K562 (cell line): ENCODE results near the gene BCL2L12. TPM values are rescaled to one million over a fixed set of nuclear protein-coding genes. Genes with fewer than 3 reads are reported as not detected.

Experiments used
- FOXJ2 ChIP-seq: fragments of 200-800 bp; sonication (Bioruptor generic); IDR thresholded peaks from 2 replicates; pipeline ENCODE4 v1.6.1; 2016; ENCODE audit warnings: missing genetic modification characterization, missing compliant biosample characterization
- POLR2G ChIP-seq: fragments of 200-400 bp; formaldehyde crosslinking; IDR thresholded peaks from 2 replicates; pipeline ENCODE4 v1.6.1; 2017; ENCODE audit warnings: low read depth, mild to moderate bottlenecking, antibody characterized with exemption, low read length, moderate library complexity
- TAL1 ChIP-seq: fragments of 450-650 bp; IDR thresholded peaks from 2 replicates; pipeline ENCODE4 v1.6.1; 2016; ENCODE audit warnings: mild to moderate bottlenecking
- polyA plus RNA-seq, 8 experiments: library from polyadenylated mRNA; depleted of rRNA in 4 of 8; stranded (reverse) in 5 of 8; unstranded in 3 of 8; fragments of >200 nt; fragmentation: Nextera tagmentation in 2 of 8; fragmentation: Illumina TruSeq in 1 of 8; extraction: Ambion mirVana in 2 of 8; extraction: Trizol in 1 of 8; gene quantifications; 2 replicates each; pipeline versions ENCODE4 v1.2.1 to v1.2.3, GENCODE V29; 2011 to 2014; ENCODE audit warnings: inconsistent platforms in 1 of 8, missing spikeins in 1 of 8
- total RNA-seq, 7 experiments: library from RNA; depleted of rRNA in 6 of 7; stranded (reverse); fragments of >200 nt in 6 of 7; fragmentation: Illumina TruSeq in 2 of 7; extraction: Trizol in 2 of 7; gene quantifications; 2 replicates each; pipeline versions ENCODE4 v1.2.1 to v1.2.3, GENCODE V29; 2011 to 2021; ENCODE audit warnings: low replicate concordance in 1 of 7
- TF ChIP-seq, protein P1 (sequence below): fragments of 250-450 bp; sonication (Bioruptor Pico); IDR thresholded peaks from 2 replicates; pipeline ENCODE4 v1.9.0; 2021; ENCODE audit warnings: mild to moderate bottlenecking, inconsistent platforms
- TF ChIP-seq, protein P2 (sequence below), 2 experiments: fragments of 450-650 bp; IDR thresholded peaks; 2 replicates each; pipeline ENCODE4 v1.6.1; 2018; ENCODE audit warnings: mild to moderate bottlenecking in 2 of 2, low read depth in 1 of 2; ENCODE audit not compliant: partially characterized antibody in 2 of 2
- TF ChIP-seq, protein P3 (sequence below): fragments of 450-650 bp; IDR thresholded peaks from one replicate; pipeline ENCODE4 v1.6.1; 2018; ENCODE audit warnings: mild to moderate bottlenecking, moderate library complexity; ENCODE audit not compliant: partially characterized antibody
- TF ChIP-seq, protein P4 (sequence below): fragments of 250-450 bp; sonication (Bioruptor Pico); IDR thresholded peaks from 2 replicates; pipeline ENCODE4 v1.5.0; 2021
- TF ChIP-seq, protein P5 (sequence below): fragments of 250-450 bp; sonication (Bioruptor Pico); IDR thresholded peaks from 2 replicates; pipeline ENCODE4 v1.5.0; 2021; ENCODE audit warnings: mild to moderate bottlenecking, moderate library complexity

The BCL2L12 gene
- total and polyA plus RNA-seq, 9 of the 15 experiments (the other 6 are each of a cell fraction or from before 2014, with no cell fraction given): 7.4 to 263 (median 81.2) TPM

DNA sequence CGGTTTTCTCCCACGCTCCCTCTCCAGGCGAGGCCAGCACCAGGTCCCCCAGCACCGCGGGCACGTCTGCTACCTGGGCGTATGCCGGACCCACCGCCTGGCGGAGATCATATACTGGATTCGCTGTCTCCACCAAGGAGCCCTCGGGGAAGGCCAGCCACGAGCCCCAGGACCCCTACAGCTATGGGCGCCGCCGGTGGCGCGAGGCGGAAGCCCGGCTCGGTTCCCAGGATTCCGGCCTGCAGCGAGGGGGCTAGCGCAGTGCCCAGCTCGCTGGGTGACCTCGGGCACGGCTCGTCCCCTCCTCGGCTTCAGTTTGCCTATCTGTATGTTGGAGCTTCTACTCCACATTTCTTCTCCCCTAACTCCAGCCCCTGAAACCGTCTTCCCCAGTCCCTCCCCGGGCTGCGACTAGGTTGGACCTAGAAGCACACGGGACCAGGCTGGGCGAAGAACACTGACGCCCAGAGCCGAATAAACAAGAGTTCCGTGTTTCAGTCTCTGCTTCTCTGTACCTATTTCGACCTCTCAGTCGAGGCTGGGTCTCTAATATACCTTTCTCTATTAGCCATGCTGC is 24.4 kb downstream of the BCL2L12 start (continued):
- TF ChIP-seq, protein P1, sequence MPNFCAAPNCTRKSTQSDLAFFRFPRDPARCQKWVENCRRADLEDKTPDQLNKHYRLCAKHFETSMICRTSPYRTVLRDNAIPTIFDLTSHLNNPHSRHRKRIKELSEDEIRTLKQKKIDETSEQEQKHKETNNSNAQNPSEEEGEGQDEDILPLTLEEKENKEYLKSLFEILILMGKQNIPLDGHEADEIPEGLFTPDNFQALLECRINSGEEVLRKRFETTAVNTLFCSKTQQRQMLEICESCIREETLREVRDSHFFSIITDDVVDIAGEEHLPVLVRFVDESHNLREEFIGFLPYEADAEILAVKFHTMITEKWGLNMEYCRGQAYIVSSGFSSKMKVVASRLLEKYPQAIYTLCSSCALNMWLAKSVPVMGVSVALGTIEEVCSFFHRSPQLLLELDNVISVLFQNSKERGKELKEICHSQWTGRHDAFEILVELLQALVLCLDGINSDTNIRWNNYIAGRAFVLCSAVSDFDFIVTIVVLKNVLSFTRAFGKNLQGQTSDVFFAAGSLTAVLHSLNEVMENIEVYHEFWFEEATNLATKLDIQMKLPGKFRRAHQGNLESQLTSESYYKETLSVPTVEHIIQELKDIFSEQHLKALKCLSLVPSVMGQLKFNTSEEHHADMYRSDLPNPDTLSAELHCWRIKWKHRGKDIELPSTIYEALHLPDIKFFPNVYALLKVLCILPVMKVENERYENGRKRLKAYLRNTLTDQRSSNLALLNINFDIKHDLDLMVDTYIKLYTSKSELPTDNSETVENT (CRISPR knock-in tag): no peak
- TF ChIP-seq FOXJ2 (tag) (no peak), POLR2G (peak; percentile 35), TAL1 (no peak)
- TF ChIP-seq, protein P2, sequence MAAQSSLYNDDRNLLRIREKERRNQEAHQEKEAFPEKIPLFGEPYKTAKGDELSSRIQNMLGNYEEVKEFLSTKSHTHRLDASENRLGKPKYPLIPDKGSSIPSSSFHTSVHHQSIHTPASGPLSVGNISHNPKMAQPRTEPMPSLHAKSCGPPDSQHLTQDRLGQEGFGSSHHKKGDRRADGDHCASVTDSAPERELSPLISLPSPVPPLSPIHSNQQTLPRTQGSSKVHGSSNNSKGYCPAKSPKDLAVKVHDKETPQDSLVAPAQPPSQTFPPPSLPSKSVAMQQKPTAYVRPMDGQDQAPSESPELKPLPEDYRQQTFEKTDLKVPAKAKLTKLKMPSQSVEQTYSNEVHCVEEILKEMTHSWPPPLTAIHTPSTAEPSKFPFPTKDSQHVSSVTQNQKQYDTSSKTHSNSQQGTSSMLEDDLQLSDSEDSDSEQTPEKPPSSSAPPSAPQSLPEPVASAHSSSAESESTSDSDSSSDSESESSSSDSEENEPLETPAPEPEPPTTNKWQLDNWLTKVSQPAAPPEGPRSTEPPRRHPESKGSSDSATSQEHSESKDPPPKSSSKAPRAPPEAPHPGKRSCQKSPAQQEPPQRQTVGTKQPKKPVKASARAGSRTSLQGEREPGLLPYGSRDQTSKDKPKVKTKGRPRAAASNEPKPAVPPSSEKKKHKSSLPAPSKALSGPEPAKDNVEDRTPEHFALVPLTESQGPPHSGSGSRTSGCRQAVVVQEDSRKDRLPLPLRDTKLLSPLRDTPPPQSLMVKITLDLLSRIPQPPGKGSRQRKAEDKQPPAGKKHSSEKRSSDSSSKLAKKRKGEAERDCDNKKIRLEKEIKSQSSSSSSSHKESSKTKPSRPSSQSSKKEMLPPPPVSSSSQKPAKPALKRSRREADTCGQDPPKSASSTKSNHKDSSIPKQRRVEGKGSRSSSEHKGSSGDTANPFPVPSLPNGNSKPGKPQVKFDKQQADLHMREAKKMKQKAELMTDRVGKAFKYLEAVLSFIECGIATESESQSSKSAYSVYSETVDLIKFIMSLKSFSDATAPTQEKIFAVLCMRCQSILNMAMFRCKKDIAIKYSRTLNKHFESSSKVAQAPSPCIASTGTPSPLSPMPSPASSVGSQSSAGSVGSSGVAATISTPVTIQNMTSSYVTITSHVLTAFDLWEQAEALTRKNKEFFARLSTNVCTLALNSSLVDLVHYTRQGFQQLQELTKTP (IDR thresholded peaks at IDR 0.05; ENCODE audit: low read depth in 1 of 2, partially characterized antibody in 2 of 2): no peak
- TF ChIP-seq, protein P3, sequence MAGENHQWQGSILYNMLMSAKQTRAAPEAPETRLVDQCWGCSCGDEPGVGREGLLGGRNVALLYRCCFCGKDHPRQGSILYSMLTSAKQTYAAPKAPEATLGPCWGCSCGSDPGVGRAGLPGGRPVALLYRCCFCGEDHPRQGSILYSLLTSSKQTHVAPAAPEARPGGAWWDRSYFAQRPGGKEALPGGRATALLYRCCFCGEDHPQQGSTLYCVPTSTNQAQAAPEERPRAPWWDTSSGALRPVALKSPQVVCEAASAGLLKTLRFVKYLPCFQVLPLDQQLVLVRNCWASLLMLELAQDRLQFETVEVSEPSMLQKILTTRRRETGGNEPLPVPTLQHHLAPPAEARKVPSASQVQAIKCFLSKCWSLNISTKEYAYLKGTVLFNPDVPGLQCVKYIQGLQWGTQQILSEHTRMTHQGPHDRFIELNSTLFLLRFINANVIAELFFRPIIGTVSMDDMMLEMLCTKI: no peak
- TF ChIP-seq, protein P4, sequence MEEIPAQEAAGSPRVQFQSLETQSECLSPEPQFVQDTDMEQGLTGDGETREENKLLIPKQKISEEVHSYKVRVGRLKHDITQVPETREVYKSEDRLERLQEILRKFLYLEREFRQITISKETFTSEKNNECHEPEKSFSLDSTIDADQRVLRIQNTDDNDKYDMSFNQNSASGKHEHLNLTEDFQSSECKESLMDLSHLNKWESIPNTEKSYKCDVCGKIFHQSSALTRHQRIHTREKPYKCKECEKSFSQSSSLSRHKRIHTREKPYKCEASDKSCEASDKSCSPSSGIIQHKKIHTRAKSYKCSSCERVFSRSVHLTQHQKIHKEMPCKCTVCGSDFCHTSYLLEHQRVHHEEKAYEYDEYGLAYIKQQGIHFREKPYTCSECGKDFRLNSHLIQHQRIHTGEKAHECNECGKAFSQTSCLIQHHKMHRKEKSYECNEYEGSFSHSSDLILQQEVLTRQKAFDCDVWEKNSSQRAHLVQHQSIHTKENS: no peak
- TF ChIP-seq, protein P5, sequence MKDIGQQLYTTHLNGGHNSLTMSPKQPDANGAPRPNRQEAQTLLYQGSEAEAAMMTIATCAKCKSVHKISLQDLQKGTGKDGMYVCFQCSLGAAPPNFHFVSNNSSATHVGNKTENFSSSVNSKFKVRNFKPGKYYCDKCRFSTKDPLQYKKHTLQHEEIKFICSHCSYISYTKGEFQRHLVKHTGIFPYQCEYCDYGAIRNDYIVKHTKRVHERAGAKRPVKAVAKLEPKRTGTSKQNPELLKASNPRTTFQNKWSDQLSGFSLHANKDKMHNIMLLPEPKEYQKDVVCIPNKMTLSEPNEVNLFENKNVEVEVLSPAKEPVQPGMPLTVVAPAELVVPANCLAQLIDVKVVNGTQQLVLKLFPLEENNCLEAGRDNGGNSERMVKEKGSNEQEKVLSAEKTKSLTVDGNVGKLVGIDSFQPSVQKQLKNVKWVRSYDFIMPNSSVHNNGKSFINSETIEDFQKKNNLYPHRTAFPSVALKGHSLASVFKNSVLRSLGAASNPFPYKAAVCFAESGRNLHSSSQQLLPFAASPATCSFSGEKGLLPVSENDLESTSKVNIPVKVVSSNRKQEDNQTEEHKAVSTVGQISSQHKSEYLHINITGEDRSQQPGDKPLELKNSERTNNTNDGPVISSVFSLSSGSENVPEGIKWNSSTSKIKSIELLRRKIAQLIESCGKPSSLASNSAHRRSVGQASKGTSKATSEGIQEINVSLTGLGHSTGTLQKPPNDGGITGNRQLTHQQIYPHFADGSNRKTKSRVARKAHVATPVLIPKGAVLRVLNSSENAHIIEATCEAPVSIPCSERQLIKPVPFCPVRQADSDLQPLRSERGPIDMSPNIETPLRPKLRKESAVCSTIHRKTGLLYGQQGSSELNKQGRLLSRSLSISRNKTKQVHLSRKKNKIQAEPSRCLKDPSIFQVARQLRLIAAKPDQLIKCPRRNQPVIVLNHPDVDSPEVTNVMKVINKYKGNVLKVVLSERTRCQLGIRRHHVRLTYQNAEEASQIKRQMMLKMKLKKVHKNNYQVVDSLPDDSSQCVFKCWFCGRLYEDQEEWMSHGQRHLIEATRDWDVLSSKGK (CRISPR knock-in tag): no peak
- TF ChIP-seq, all 486 proteins: peak for 2
